ENCODE measurements around the gene SCNN1A. TPM values are rescaled to one million over a fixed set of nuclear protein-coding genes. Genes with fewer than 3 reads are reported as not detected.
A peak's percentile ranks its signal among the peaks of the same experiment; 100 is the strongest.

Gene SCNN1A
- total RNA-seq, 1 experiment from 2014 or later, result 118 TPM

GRCh38 chr12:6382982-6383381 lies 7.6 kb upstream of the SCNN1A start (continued):
- TF ChIP-seq MAX (IDR thresholded peaks at IDR 0.05), result no peak
- TF ChIP-seq ATF3 (IDR thresholded peaks at IDR 0.05), result no peak

- no peak overlapping the region; the same call in 1 of the 2 replicates for H3K27ac ChIP-seq (ENCODE audit: low read depth, low read length)
- H3K4me3 ChIP-seq (replicated peaks in 1 of 2; ENCODE audit: low read depth in 1 of 2, low read length in 2 of 2), result no peak overlapping the region
- H3K79me2 ChIP-seq (ENCODE audit: insufficient read depth, low read length), result peaks cover 44% of the 10 kb centered on the region
- H3K4me1 ChIP-seq (ENCODE audit: control insufficient read depth in 1 of 2, insufficient read depth in 2 of 2, low read length in 2 of 2), result peaks cover 34 to 55% of the 10 kb centered on the region in 2 experiments
- ChIA-PET RAD21 (ENCODE audit: low non-redundant PET in 1 of 2, low total read pairs in 2 of 2, uncharacterized antibody in 2 of 2, unreplicated experiment in 2 of 2) (no interaction called here), POLR2A (interaction anchor here (3.2 kb wide), 1 partner anchor 11 kb away, joined by 13 read pairs; no protein-coding TSS in a partner anchor), CTCF (no interaction called here)
- DNase-seq (ENCODE audit: low read depth, low spot score) (no peak), ATAC-seq (no peak)
- no peaks in the 10 kb centered on the region for H3K27me3 ChIP-seq (ENCODE audit: insufficient read depth, low read length)
- peak overlapping the region; percentile 86 for H3K4me2 ChIP-seq (ENCODE audit: low read length)
- TF ChIP-seq RAD21 (IDR thresholded peaks at IDR 0.05; ENCODE audit: low read depth) (no peak), FOSL1 (IDR thresholded peaks at IDR 0.05; ENCODE audit: low read depth) (no peak), SP1 (IDR thresholded peaks at IDR 0.05; ENCODE audit: low read depth) (no peak), POLR2A (IDR thresholded peaks at IDR 0.05; ENCODE audit: borderline replicate concordance, extremely low read depth, insufficient read depth, insufficient read length) (no peak), ZNF274 (IDR thresholded peaks at IDR 0.05; ENCODE audit: low read depth, low read length) (no peak), TCF7L2 (IDR thresholded peaks at IDR 0.05; ENCODE audit: borderline replicate concordance, extremely low read depth, insufficient read depth, insufficient read length) (no peak), ZBTB33 (IDR thresholded peaks at IDR 0.05; ENCODE audit: extremely low read depth, insufficient replicate concordance, low read length) (no peak), ELF1 (IDR thresholded peaks at IDR 0.05; ENCODE audit: borderline replicate concordance, low read depth) (no peak)
- no peaks in the 10 kb centered on the region for H3K9me3 ChIP-seq (ENCODE audit: control insufficient read depth in 1 of 2, insufficient read depth in 1 of 2, low read depth in 1 of 2, low read length in 2 of 2)
- peaks cover 10 to 15% of the 10 kb centered on the region in 2 experiments; a peak in 3 of 4 replicates for H3K36me3 ChIP-seq (ENCODE audit: control insufficient read depth in 1 of 2, insufficient read depth in 2 of 2, low read length in 2 of 2)
- no peaks in the 10 kb centered on the region for H3K9me2 ChIP-seq (ENCODE audit: insufficient read depth)
- peak overlapping the region; percentile 93; the same call in 1 of the 2 replicates for H3K9ac ChIP-seq (ENCODE audit: low read length)
- intact Hi-C loops (cut with micrococcal nuclease), result no loop called here
- no TSS peak for BruUV-seq (replicated peaks)
- H4K20me1 ChIP-seq (ENCODE audit: insufficient read depth), result no peaks in the 10 kb centered on the region
- H2AFZ ChIP-seq (ENCODE audit: low read depth, low read length, poor library complexity, severe bottlenecking), result no peak overlapping the region
These were observed 7.0 kb upstream of the SCNN1A start for GRCh38 chr12:6382371-6382770.
